SK-N-SH (cell line): Measurements from ENCODE around the gene FAM20C. TPM values are rescaled to one million over a fixed set of nuclear protein-coding genes. Genes with fewer than 3 reads are reported as not detected.

Experiments
- CTCF ChIA-PET: fragments of 300-600, 350-600 bp; formaldehyde crosslinking; extraction: SDS; loops from one replicate; lab custom pipeline; 2021; lab: Yijun Ruan, JAX
- POLR2A ChIA-PET: fragments of 350-600 bp; sonication (Branson Sonifier 250); formaldehyde crosslinking; extraction: SDS; loops from one replicate; lab custom pipeline; 2020; ENCODE audit warnings: antibody characterized with exemption, inconsistent platforms; lab: Yijun Ruan, JAX
- DNase-seq: peaks from one replicate; pipeline ENCODE4 v3.0.0; 2012
- H2AFZ ChIP-seq: fragments of 200-600 bp; sonication (generic); 2 replicates; pipeline ENCODE4 v1.8.1; 2016; ENCODE audit warnings: antibody characterized with exemption, mild to moderate bottlenecking, low read depth
- H3F3A ChIP-seq: fragments of 200-600 bp; sonication (generic); replicated peaks from 2 replicates; pipeline ENCODE3; 2016; ENCODE audit warnings: antibody characterized with exemption, mild to moderate bottlenecking; ENCODE audit not compliant: insufficient read depth
- H3K27ac ChIP-seq, 2 experiments: fragments of 200-500 bp in 1 of 2; fragments of 200-600 bp in 1 of 2; sonication (Bioruptor generic) in 1 of 2; sonication (generic), shearing (Covaris generic) in 1 of 2; 2 replicates each; pipeline versions ENCODE4 v1.5.1 to v1.6.1; 2014 to 2016; ENCODE audit warnings: low read depth in 2 of 2, inconsistent platforms in 1 of 2, low read length in 1 of 2, mild to moderate bottlenecking in 1 of 2, mixed read lengths in 1 of 2
- H3K27me3 ChIP-seq: fragments of 200-600 bp; sonication (generic), shearing (Covaris generic); 2 replicates; pipeline ENCODE4 v1.6.1; 2016; ENCODE audit warnings: mixed run types; ENCODE audit not compliant: insufficient read depth
- H3K36me3 ChIP-seq, 2 experiments: fragments of 200-500 bp in 1 of 2; fragments of 200-600 bp in 1 of 2; sonication (Bioruptor generic) in 1 of 2; sonication (generic) in 1 of 2; replicated peaks in 1 of 2; 2 replicates each; pipeline versions ENCODE3 to v1.5.1; 2014 to 2016; ENCODE audit warnings: low read length in 1 of 2, mild to moderate bottlenecking in 1 of 2; ENCODE audit not compliant: insufficient read depth in 2 of 2, control insufficient read depth in 1 of 2
- H3K4me1 ChIP-seq, 2 experiments: fragments of 200-500 bp in 1 of 2; fragments of 200-600 bp in 1 of 2; sonication (Bioruptor generic) in 1 of 2; sonication (generic), shearing (Covaris generic) in 1 of 2; 2 replicates each; pipeline versions ENCODE4 v1.5.1 to v1.6.1; 2014 to 2016; ENCODE audit warnings: low read depth in 1 of 2, low read length in 1 of 2, mixed run types in 1 of 2; ENCODE audit not compliant: insufficient read depth in 2 of 2, control insufficient read depth in 1 of 2
- H3K4me2 ChIP-seq: fragments of 200-600 bp; sonication (generic), shearing (Covaris generic); 2 replicates; pipeline ENCODE4 v1.6.1; 2017; ENCODE audit warnings: mixed run types
- H3K4me3 ChIP-seq, 2 experiments: fragments of 200-500 bp in 1 of 2; fragments of 200-600 bp in 1 of 2; sonication (Bioruptor generic) in 1 of 2; sonication (generic), shearing (Covaris generic) in 1 of 2; 2 replicates each; pipeline versions ENCODE4 v1.5.1 to v1.8.1; 2014 to 2016; ENCODE audit warnings: low read depth in 2 of 2, inconsistent platforms in 1 of 2, low read length in 1 of 2, mild to moderate bottlenecking in 1 of 2, mixed read lengths in 1 of 2, moderate library complexity in 1 of 2
- H3K79me2 ChIP-seq: fragments of 200-600 bp; sonication (generic); 2 replicates; pipeline ENCODE4 v1.8.1; 2017; ENCODE audit warnings: mild to moderate bottlenecking; ENCODE audit not compliant: insufficient read depth
- H3K9ac ChIP-seq: fragments of 200-600 bp; sonication (generic); 2 replicates; pipeline ENCODE4 v1.6.1; 2017; ENCODE audit warnings: mixed run types
- H3K9me2 ChIP-seq: fragments of 200-600 bp; sonication (generic); 2 replicates; pipeline ENCODE4 v1.6.1; 2017; ENCODE audit warnings: mixed run types
- H3K9me3 ChIP-seq: fragments of 200-600 bp; sonication (generic); 2 replicates; pipeline ENCODE4 v1.6.1; 2017; ENCODE audit warnings: mixed run types, mild to moderate bottlenecking, moderate library complexity
- H4K20me1 ChIP-seq: fragments of 200-600 bp; sonication (generic); 2 replicates; pipeline ENCODE4 v1.6.1; 2017; ENCODE audit warnings: mild to moderate bottlenecking, mixed run types; ENCODE audit not compliant: insufficient read depth
- CHD2 ChIP-seq: fragments of 150-350 bp; IDR thresholded peaks from 2 replicates; pipeline ENCODE4 v1.6.1; 2018; ENCODE audit warnings: low read length; ENCODE audit not compliant: partially characterized antibody
- ELF1 ChIP-seq: IDR thresholded peaks from 2 replicates; pipeline ENCODE4 v1.4.0; 2012
- EP300 ChIP-seq, 2 experiments: IDR thresholded peaks; 2 replicates each; pipeline versions ENCODE4 v1.4.0 to v1.6.1; 2012; ENCODE audit warnings: borderline replicate concordance in 1 of 2, low read depth in 1 of 2, low read length in 1 of 2
- EZH2phosphoT487 ChIP-seq: fragments of 200-600 bp; sonication (generic); IDR thresholded peaks from 2 replicates; pipeline ENCODE4 v1.6.1; 2017; ENCODE audit warnings: low read depth, mixed run types, mild to moderate bottlenecking, antibody characterized with exemption, moderate library complexity, borderline replicate concordance
- FOSL2 ChIP-seq: IDR thresholded peaks from 2 replicates; pipeline ENCODE4 v1.4.0; 2012; ENCODE audit warnings: low read depth, mild to moderate bottlenecking, moderate library complexity, borderline replicate concordance
- FOXJ3 ChIP-seq: sonication (generic); formaldehyde crosslinking; IDR thresholded peaks from 2 replicates; pipeline ENCODE4 v1.5.1; 2020; ENCODE audit warnings: mild to moderate bottlenecking, missing genetic modification reagents
- GATA2 ChIP-seq: sonication (generic); formaldehyde crosslinking; IDR thresholded peaks from 2 replicates; pipeline ENCODE4 v1.5.0; 2020; ENCODE audit warnings: mild to moderate bottlenecking, missing genetic modification reagents
- MEF2A ChIP-seq: IDR thresholded peaks from 2 replicates; pipeline ENCODE4 v1.4.0; 2012; ENCODE audit warnings: low read depth, borderline replicate concordance
- MXI1 ChIP-seq: IDR thresholded peaks from 2 replicates; pipeline ENCODE4 v1.6.1; 2012; ENCODE audit warnings: mild to moderate bottlenecking, low read depth, low read length, improper control_type of control experiment
- NFIC ChIP-seq: IDR thresholded peaks from 2 replicates; pipeline ENCODE4 v1.4.0; 2012; ENCODE audit warnings: borderline replicate concordance
- NRF1 ChIP-seq: IDR thresholded peaks from 2 replicates; pipeline ENCODE4 v1.6.1; 2012; ENCODE audit warnings: low read depth, mild to moderate bottlenecking, low read length
- POLR2AphosphoS5 ChIP-seq: IDR thresholded peaks from 2 replicates; pipeline ENCODE4 v1.6.1; 2012; ENCODE audit warnings: low read depth, low read length
- RXRA ChIP-seq: IDR thresholded peaks from 2 replicates; pipeline ENCODE4 v1.4.0; 2012; ENCODE audit warnings: low read depth, mild to moderate bottlenecking, borderline replicate concordance
- SIN3A ChIP-seq: IDR thresholded peaks from 2 replicates; pipeline ENCODE4 v1.6.1; 2012; ENCODE audit warnings: low read depth, mild to moderate bottlenecking, low read length, moderate library complexity, borderline replicate concordance
- SMC3 ChIP-seq: IDR thresholded peaks from 2 replicates; pipeline ENCODE4 v1.6.1; 2012; ENCODE audit warnings: low read depth, low read length, improper control_type of control experiment
- TAF1 ChIP-seq: IDR thresholded peaks from 2 replicates; pipeline ENCODE4 v1.6.1; 2012; ENCODE audit warnings: low read depth, mild to moderate bottlenecking, low read length, moderate library complexity, borderline replicate concordance
- TCF12 ChIP-seq: IDR thresholded peaks from 2 replicates; pipeline ENCODE4 v1.4.0; 2012
- YY1 ChIP-seq: IDR thresholded peaks from 2 replicates; pipeline ENCODE4 v1.4.0; 2012; ENCODE audit warnings: low read depth, mild to moderate bottlenecking
- WGBS: methylation state at CpG from one replicate; pipeline ENCODE4 v1.1.6; 2017; ENCODE audit warnings: low lambda C conversion rate; 5-methylcytosine and 5-hydroxymethylcytosine counted together
- polyA plus RNA-seq, 3 experiments: library from polyadenylated mRNA; depleted of rRNA; stranded (reverse); fragments of >200 nt; gene quantifications; 2 replicates each; pipeline ENCODE4 v1.2.3, GENCODE V29; 2012
- TF ChIP-seq, protein P1 (sequence below): fragments of 150-350 bp; IDR thresholded peaks from 2 replicates; pipeline ENCODE4 v1.6.1; 2017; ENCODE audit warnings: antibody characterized with exemption, low read length, low read depth, borderline replicate concordance
- TF ChIP-seq, protein P2 (sequence below): IDR thresholded peaks from 2 replicates; pipeline ENCODE4 v1.4.0; 2012; ENCODE audit warnings: low read depth, borderline replicate concordance
- TF ChIP-seq, protein P3 (sequence below): IDR thresholded peaks from 2 replicates; pipeline ENCODE4; 2012

FAM20C gene
- polyA plus RNA-seq, 1 of the 3 experiments (the other 2 are of a cell fraction), result 12.7 TPM

DNA sequence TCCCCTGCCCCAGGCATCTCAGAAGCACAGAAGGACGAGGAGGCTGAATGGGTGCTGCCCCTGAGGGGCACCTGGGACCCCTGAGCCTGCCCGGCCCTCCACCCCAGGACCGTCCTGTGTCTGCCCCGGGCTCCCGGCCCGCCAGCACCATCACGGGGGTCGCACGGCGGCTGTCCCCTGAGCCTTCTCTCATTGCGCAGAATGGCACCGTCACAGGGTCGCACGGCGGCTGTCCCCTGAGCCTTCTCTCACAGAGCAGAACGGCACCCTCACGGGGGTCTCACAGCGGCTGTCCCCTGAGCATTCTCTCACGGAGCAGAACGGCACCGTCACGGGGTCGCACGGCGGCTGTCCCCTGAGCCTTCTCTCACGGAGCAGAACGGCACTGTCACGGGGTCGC lies 31.5 kb downstream of the FAM20C start:
- TF ChIP-seq, protein P1, sequence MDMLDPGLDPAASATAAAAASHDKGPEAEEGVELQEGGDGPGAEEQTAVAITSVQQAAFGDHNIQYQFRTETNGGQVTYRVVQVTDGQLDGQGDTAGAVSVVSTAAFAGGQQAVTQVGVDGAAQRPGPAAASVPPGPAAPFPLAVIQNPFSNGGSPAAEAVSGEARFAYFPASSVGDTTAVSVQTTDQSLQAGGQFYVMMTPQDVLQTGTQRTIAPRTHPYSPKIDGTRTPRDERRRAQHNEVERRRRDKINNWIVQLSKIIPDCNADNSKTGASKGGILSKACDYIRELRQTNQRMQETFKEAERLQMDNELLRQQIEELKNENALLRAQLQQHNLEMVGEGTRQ, result no peak
- TF ChIP-seq, all 33 proteins: peak for 0
- Histone ChIP-seq H4K20me1 (0 out of 2 replicates have a peak, but pooled peaks cover 6% of the 10 kb centered on the region), H3K36me3 (no peaks in the 10 kb centered on the region), H3K4me1 (peaks cover 0 to 2% of the 10 kb centered on the region in 2 experiments; a peak in 2 of 4 replicates), H3K9me3 (no peaks in the 10 kb centered on the region), H3K9ac (no peak overlapping the region), H3K9me2 (no peaks in the 10 kb centered on the region), H3F3A (no peaks in the 10 kb centered on the region), H2AFZ (no peak overlapping the region), H3K79me2 (no peaks in the 10 kb centered on the region), H3K27ac (no peak overlapping the region), H3K4me3 (no peak overlapping the region), H3K4me2 (no peak overlapping the region), H3K27me3 (no peaks in the 10 kb centered on the region)
- WGBS, result 71% methylated on average over 10 of the region's 29 CpGs
- POLR2A ChIA-PET, result no interaction called here
- DNase-seq, result no peak
- CTCF ChIA-PET, result no interaction called here

DNA sequence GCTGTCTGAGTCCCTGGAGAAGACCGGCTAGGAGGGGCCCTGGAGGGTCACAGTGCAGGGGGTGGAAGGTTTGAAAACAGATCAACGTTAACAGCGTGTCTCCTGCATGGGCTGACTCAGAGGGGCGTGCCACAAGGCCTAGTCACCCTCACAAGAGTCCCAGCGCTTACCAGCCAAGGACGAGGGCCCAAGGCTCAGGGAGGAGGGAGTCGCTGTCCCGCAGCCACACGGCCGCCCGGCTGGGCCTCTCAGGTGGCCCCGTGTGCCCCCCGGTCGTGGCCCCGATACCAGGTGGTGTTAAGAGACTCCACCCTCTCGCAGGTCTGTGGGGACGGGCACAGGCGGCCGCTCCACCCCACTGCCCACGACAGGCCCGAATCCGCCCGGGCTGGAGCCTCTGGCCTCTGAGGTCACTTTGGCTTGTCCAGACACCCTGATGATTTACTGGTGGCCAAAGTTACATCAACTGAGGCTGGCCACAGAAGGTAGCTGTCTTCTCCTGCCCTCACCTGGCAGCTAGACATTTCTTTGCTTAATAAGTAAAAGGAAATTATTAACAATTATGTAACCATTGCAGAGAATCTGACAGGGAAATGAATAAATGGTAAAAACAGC lies 34.0 kb downstream of the FAM20C start:
- DNase-seq, result no peak
- no peaks in the 10 kb centered on the region; a peak in 2 of 4 replicates for H3K4me1 ChIP-seq
- H3K4me3 ChIP-seq, result no peak overlapping the region
- H3K27ac ChIP-seq, result no peak overlapping the region
- H3K79me2 ChIP-seq, result no peaks in the 10 kb centered on the region
- TF ChIP-seq CHD2 (no peak), MEF2A (no peak)
- TF ChIP-seq, protein P2, sequence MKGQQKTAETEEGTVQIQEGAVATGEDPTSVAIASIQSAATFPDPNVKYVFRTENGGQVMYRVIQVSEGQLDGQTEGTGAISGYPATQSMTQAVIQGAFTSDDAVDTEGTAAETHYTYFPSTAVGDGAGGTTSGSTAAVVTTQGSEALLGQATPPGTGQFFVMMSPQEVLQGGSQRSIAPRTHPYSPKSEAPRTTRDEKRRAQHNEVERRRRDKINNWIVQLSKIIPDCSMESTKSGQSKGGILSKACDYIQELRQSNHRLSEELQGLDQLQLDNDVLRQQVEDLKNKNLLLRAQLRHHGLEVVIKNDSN, result no peak
- H3K4me2 ChIP-seq, result no peak overlapping the region
- 0 out of 2 replicates have a peak, but pooled peaks cover 6% of the 10 kb centered on the region for H4K20me1 ChIP-seq
- WGBS, result 71% methylated on average over 17 of the region's 23 CpGs
- H3K9me2 ChIP-seq, result no peaks in the 10 kb centered on the region
- ChIA-PET POLR2A (no interaction called here), CTCF (no interaction called here)
- no peaks in the 10 kb centered on the region for H3K27me3 ChIP-seq
- no peak overlapping the region for H2AFZ ChIP-seq
- H3K9me3 ChIP-seq, result no peaks in the 10 kb centered on the region
- H3K9ac ChIP-seq, result no peak overlapping the region
- no peaks in the 10 kb centered on the region for H3K36me3 ChIP-seq
- H3F3A ChIP-seq, result no peaks in the 10 kb centered on the region

DNA sequence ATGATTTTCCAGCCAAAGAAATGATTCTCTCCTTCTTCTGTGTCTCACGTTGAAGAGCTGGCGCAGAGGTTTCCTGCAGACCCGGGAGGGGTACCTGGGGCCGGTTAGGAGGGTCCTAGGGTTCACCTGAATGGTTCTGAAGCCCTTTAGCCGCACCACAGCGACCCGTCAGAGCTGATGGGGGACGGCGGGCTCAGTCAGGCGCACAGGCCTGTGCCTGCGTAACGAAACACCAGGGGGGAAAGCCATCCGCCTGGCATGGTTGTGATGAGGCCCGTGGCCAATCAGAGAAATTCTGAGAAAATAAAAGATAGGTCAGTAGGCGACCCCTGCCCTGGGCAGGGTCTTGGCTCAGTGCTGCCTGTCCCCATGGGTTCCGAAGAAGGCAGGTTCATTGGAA lies 35.6 kb downstream of the FAM20C start:
- DNase-seq, result no peak
- Histone ChIP-seq H3K4me3 (no peak overlapping the region), H3K9ac (no peak overlapping the region), H3K4me1 (no peaks in the 10 kb centered on the region; a peak in 1 of 4 replicates), H3F3A (no peaks in the 10 kb centered on the region), H2AFZ (no peak overlapping the region), H3K27ac (no peak overlapping the region), H3K9me3 (no peaks in the 10 kb centered on the region), H3K9me2 (no peaks in the 10 kb centered on the region), H3K27me3 (no peaks in the 10 kb centered on the region), H3K4me2 (no peak overlapping the region), H4K20me1 (no peaks in the 10 kb centered on the region), H3K36me3 (no peaks in the 10 kb centered on the region), H3K79me2 (no peaks in the 10 kb centered on the region)
- POLR2A ChIA-PET, result no interaction called here
- WGBS, result 75% methylated on average over 16 of the region's 16 CpGs
- CTCF ChIA-PET, result no interaction called here
- TF ChIP-seq POLR2AphosphoS5, result no peak
- no peak for TF ChIP-seq EP300 (IDR thresholded peaks at IDR 0.05; ENCODE audit: borderline replicate concordance in 1 of 2, low read depth in 1 of 2, low read length in 1 of 2)
- TF ChIP-seq GATA2 (CRISPR knock-in tag), result no peak
- TF ChIP-seq MXI1, result no peak
- no peak for TF ChIP-seq TCF12
- no peak for TF ChIP-seq FOXJ3
- no peak for TF ChIP-seq CHD2
- TF ChIP-seq, protein P3, sequence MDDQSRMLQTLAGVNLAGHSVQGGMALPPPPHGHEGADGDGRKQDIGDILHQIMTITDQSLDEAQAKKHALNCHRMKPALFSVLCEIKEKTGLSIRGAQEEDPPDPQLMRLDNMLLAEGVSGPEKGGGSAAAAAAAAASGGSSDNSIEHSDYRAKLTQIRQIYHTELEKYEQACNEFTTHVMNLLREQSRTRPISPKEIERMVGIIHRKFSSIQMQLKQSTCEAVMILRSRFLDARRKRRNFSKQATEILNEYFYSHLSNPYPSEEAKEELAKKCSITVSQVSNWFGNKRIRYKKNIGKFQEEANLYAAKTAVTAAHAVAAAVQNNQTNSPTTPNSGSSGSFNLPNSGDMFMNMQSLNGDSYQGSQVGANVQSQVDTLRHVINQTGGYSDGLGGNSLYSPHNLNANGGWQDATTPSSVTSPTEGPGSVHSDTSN, result no peak
- TF ChIP-seq EZH2phosphoT487, result no peak
- no peak for TF ChIP-seq NRF1
- no peak for TF ChIP-seq NFIC
- TF ChIP-seq SMC3, result no peak
- TF ChIP-seq RXRA, result no peak
- TF ChIP-seq FOSL2, result no peak
- no peak for TF ChIP-seq ELF1
- TF ChIP-seq YY1, result no peak
- TF ChIP-seq SIN3A, result no peak
- TF ChIP-seq TAF1, result no peak
